Transverse colon (tissue), 3 donors: Measurements from ENCODE around the gene NRG2.

ENCODE experiments used
- CTCF ChIP-seq, 5 experiments: fragments of 200-600 bp in 3 of 5; fragments of 450-650 bp in 2 of 5; sonication (generic) in 3 of 5; IDR thresholded peaks; 1 replicate in 2 of 5; 2 replicates in 3 of 5; pipeline ENCODE4 v1.5.1; 2016 to 2017; ENCODE audit warnings: antibody characterized with exemption in 5 of 5, inconsistent platforms in 3 of 5, mild to moderate bottlenecking in 2 of 5, moderate library complexity in 1 of 5
- EP300 ChIP-seq: sonication (generic); formaldehyde crosslinking; IDR thresholded peaks from one replicate; pipeline ENCODE4 v1.6.1; 2017; ENCODE audit warnings: antibody characterized with exemption, low read depth
- POLR2A ChIP-seq: fragments of 450-650 bp; IDR thresholded peaks from one replicate; pipeline ENCODE4 v1.6.1; 2016; ENCODE audit warnings: antibody characterized with exemption, mild to moderate bottlenecking, moderate library complexity

- no peak for TF ChIP-seq EP300
- TF ChIP-seq CTCF (IDR thresholded peaks at IDR 0.05): no peak
- TF ChIP-seq POLR2A: no peak
Observed at GRCh38 chr5:139971202-139971725, 71.8 kb downstream of the NRG2 start.
